GM12872 (cell line): ENCODE measurements around the gene PACRG.

ENCODE experiments used
- TF ChIP-seq, protein P1 (sequence below): IDR thresholded peaks from 3 replicates; pipeline ENCODE4 v1.5.1; 2011; ENCODE audit warnings: low read depth, mild to moderate bottlenecking, low read length, moderate library complexity; ENCODE audit not compliant: insufficient read depth

The PACRG gene

DNA sequence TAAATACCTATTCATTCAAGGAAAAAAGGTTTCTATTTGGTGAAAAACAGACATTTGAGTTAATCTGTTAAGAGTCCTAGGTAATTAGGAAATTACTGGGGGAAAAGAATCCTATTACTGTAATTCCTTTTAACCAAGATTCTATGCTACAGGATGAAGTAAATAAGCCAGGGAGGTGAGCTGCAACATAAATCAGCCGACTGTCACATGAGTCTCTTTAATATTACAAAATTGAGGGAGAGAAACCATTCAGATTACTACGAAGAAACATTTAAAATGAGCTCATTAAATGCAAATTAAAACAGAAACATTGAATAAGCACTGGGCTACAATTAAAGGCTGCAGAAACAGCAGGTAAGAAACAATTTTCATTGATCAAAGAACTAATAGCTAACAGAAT, 5.5 kb upstream of the PACRG start:
- TF ChIP-seq, protein P1, sequence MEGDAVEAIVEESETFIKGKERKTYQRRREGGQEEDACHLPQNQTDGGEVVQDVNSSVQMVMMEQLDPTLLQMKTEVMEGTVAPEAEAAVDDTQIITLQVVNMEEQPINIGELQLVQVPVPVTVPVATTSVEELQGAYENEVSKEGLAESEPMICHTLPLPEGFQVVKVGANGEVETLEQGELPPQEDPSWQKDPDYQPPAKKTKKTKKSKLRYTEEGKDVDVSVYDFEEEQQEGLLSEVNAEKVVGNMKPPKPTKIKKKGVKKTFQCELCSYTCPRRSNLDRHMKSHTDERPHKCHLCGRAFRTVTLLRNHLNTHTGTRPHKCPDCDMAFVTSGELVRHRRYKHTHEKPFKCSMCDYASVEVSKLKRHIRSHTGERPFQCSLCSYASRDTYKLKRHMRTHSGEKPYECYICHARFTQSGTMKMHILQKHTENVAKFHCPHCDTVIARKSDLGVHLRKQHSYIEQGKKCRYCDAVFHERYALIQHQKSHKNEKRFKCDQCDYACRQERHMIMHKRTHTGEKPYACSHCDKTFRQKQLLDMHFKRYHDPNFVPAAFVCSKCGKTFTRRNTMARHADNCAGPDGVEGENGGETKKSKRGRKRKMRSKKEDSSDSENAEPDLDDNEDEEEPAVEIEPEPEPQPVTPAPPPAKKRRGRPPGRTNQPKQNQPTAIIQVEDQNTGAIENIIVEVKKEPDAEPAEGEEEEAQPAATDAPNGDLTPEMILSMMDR: no peak

GRCh38 chr6:162722633-162723032, 5.1 kb upstream of the PACRG start:
- TF ChIP-seq, protein P1: no peak

- TF ChIP-seq, protein P1: no peak
Observed at GRCh38 chr6:162726947-162727321, 840 bp upstream of the PACRG start.

- TF ChIP-seq, protein P1: no peak
Observed at GRCh38 chr6:162728197-162728596, 423 bp downstream of the PACRG start.

DNA sequence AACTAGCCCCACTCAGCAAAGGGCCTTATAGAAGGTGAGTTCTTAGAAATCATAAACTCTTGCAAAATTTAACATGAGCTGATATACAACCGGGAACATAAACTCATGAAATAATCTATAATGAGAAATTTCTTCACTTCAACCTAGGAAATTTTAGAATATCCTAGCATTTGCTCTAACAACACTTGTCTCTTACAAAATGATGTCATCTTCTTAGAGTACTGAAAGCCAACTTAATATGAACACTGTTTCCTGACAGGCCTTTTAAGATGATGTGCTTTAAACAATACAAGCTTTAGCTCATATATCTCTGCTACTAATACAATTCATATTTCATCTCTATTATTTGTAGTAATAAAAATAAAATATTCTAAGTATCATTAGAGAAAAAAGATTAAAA, 932 bp downstream of the PACRG start:
- TF ChIP-seq, protein P1: no peak

DNA sequence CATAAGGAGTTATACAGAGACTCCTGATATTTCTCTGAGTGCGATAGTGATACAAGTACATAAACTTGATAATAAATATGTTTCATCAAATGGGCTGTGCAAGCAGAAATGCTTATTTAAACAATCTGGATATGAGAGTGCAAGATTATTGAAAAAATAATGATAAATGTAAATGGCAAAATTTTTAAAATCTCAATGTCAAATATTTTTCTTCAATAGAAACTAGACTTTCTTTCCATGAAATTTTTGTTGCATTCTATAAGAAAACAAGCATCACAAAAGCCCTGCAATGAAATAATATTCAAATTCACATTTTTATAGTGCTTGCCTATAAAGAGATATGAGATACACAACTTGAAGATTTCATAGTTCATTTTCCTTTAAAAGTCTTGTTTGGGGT, 2.7 kb downstream of the PACRG start:
- TF ChIP-seq, protein P1: no peak

DNA sequence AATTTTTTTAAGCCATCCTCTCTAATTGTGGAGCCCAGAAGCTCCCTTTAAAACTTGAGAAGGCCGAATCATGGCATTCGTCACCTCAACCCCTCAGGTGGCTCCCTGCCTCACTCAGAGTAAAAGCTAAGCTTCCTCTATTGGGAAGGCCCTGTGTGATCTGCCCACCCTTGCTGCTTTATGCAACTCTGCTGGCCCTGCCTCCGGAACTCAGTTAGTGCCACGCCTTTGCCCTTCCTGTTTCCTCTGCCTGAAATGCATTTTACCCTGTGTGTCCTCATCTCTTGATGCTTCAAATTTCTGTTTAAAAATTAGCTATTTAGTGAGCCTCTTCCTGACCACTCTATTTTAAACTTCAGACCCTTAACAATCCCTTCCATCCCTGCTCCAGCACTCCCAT, 5.7 kb downstream of the PACRG start:
- TF ChIP-seq, protein P1: no peak

DNA sequence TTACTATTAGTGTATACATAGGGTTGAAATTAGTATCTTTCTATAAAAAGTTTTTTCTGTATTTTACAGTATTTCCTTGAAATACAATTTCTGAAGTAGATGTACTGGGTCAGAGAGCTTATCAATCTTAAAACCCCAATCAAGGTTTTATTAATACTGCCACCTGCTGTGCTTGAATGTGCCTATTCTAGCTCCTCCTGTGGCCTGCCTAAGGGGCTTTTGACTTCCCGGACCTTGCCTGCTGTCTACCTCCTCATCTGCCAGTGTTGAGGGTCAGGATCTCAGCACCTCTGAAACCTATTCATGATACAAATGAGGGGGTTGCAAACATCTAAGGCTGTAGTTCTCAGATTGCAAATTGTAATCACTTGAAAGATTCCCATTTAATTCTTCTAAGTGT, 9.2 kb downstream of the PACRG start:
- TF ChIP-seq, protein P1: no peak
